ENCODE measurements around the gene HOXA3.

HOXA3 gene

GRCh38 chr7:27171325-27171636 lies 18.9 kb upstream of the HOXA3 start:
- in situ Hi-C loops (cut with HindIII; ENCODE audit: low pct_ligation_motif_present, low pct_unique_long_range_greater_than_20kb, low sequenced_read_pairs), result no loop called here

GRCh38 chr7:27170426-27171324 lies 18.3 kb upstream of the HOXA3 start:
- DNase-seq, result peak; percentile 25
- in situ Hi-C loops (cut with HindIII; ENCODE audit: low pct_ligation_motif_present, low pct_unique_long_range_greater_than_20kb, low sequenced_read_pairs), result no loop called here

More at GRCh38 chr7:27171325-27171636, 18.9 kb upstream of the HOXA3 start:
- peak; percentile 65 for DNase-seq

GRCh38 chr7:27169658-27170425 lies 17.5 kb upstream of the HOXA3 start:
- peak; percentile 73 for DNase-seq
- in situ Hi-C loops (cut with HindIII; ENCODE audit: low pct_ligation_motif_present, low pct_unique_long_range_greater_than_20kb, low sequenced_read_pairs), result loop anchor here (10.0 kb wide), 1 partner anchor 785 kb away; no protein-coding TSS in a partner anchor

GRCh38 chr7:27168265-27168947 lies 16.0 kb upstream of the HOXA3 start:
- DNase-seq, result peak; percentile 82
- in situ Hi-C loops (cut with HindIII; ENCODE audit: low pct_ligation_motif_present, low pct_unique_long_range_greater_than_20kb, low sequenced_read_pairs), result loop anchor here (10.0 kb wide), 1 partner anchor 784 kb away; no protein-coding TSS in a partner anchor

- in situ Hi-C loops (cut with HindIII; ENCODE audit: low pct_ligation_motif_present, low pct_unique_long_range_greater_than_20kb, low sequenced_read_pairs), result loop anchor here (10.0 kb wide), 1 partner anchor 783 kb away; no protein-coding TSS in a partner anchor
- peak; percentile 51 for DNase-seq
Measured at GRCh38 chr7:27167916-27168264, 15.5 kb upstream of the HOXA3 start.

GRCh38 chr7:27166531-27167505 lies 14.4 kb upstream of the HOXA3 start:
- DNase-seq, result peak; percentile 92
- in situ Hi-C loops (cut with HindIII; ENCODE audit: low pct_ligation_motif_present, low pct_unique_long_range_greater_than_20kb, low sequenced_read_pairs), result loop anchor here (10.0 kb wide), 1 partner anchor 782 kb away; no protein-coding TSS in a partner anchor

GRCh38 chr7:27165996-27166530 lies 13.7 kb upstream of the HOXA3 start:
- DNase-seq, result peak; percentile 59
- in situ Hi-C loops (cut with HindIII; ENCODE audit: low pct_ligation_motif_present, low pct_unique_long_range_greater_than_20kb, low sequenced_read_pairs), result loop anchor here (10.0 kb wide), 1 partner anchor 781 kb away; no protein-coding TSS in a partner anchor

GRCh38 chr7:27165089-27165995 lies 13.0 kb upstream of the HOXA3 start, which contains the start of gene HOXA9:
Gene HOXA9, minus strand, starts transcription at chr7:27165537. Its CDS starts 80 bp downstream, at chr7:27165457.
- in situ Hi-C loops (cut with HindIII; ENCODE audit: low pct_ligation_motif_present, low pct_unique_long_range_greater_than_20kb, low sequenced_read_pairs), result loop anchor here (10.0 kb wide), 1 partner anchor 781 kb away; no protein-coding TSS in a partner anchor
- DNase-seq, result peak; percentile 97

GRCh38 chr7:27164367-27165088 lies 12.1 kb upstream of the HOXA3 start:
- in situ Hi-C loops (cut with HindIII; ENCODE audit: low pct_ligation_motif_present, low pct_unique_long_range_greater_than_20kb, low sequenced_read_pairs), result loop anchor here (10.0 kb wide), 1 partner anchor 780 kb away; no protein-coding TSS in a partner anchor
- DNase-seq, result peak; percentile 61

- peak; percentile 35 for DNase-seq
- in situ Hi-C loops (cut with HindIII; ENCODE audit: low pct_ligation_motif_present, low pct_unique_long_range_greater_than_20kb, low sequenced_read_pairs), result loop anchor here (10.0 kb wide), 1 partner anchor 779 kb away; no protein-coding TSS in a partner anchor
Measured at GRCh38 chr7:27164045-27164366, 11.6 kb upstream of the HOXA3 start.

GRCh38 chr7:27163288-27164044 lies 11.1 kb upstream of the HOXA3 start:
- in situ Hi-C loops (cut with HindIII; ENCODE audit: low pct_ligation_motif_present, low pct_unique_long_range_greater_than_20kb, low sequenced_read_pairs), result loop anchor here (10.0 kb wide), 1 partner anchor 779 kb away; no protein-coding TSS in a partner anchor
- DNase-seq, result peak; percentile 46

- in situ Hi-C loops (cut with HindIII; ENCODE audit: low pct_ligation_motif_present, low pct_unique_long_range_greater_than_20kb, low sequenced_read_pairs), result loop anchor here (10.0 kb wide), 1 partner anchor 778 kb away; no protein-coding TSS in a partner anchor
- DNase-seq, result peak; percentile 25
Measured at GRCh38 chr7:27162561-27163287, 10.3 kb upstream of the HOXA3 start.

GRCh38 chr7:27161721-27162560 lies 9.6 kb upstream of the HOXA3 start:
- DNase-seq, result peak; percentile 51
- in situ Hi-C loops (cut with HindIII; ENCODE audit: low pct_ligation_motif_present, low pct_unique_long_range_greater_than_20kb, low sequenced_read_pairs), result loop anchor here (10.0 kb wide), 1 partner anchor 777 kb away; no protein-coding TSS in a partner anchor

All from ACHN (cell line).